Upper lobe of left lung (tissue), 4 donors: ENCODE measurements around the gene NR1I2.

ENCODE experiments used
- CTCF ChIP-seq, 6 experiments: fragments of 450-650 bp in 4 of 6; fragments of 200-600 bp in 2 of 6; sonication (generic) in 2 of 6; IDR thresholded peaks; one replicate each; pipeline ENCODE4 v1.5.1; 2016 to 2019; ENCODE audit warnings: antibody characterized with exemption in 6 of 6
- POLR2A ChIP-seq, 4 donors: fragments of 450-650 bp; IDR thresholded peaks; one replicate each; pipeline ENCODE4 v1.5.1; 2016 to 2017; ENCODE audit warnings: antibody characterized with exemption in 4 of 4, mild to moderate bottlenecking in 2 of 4

DNA sequence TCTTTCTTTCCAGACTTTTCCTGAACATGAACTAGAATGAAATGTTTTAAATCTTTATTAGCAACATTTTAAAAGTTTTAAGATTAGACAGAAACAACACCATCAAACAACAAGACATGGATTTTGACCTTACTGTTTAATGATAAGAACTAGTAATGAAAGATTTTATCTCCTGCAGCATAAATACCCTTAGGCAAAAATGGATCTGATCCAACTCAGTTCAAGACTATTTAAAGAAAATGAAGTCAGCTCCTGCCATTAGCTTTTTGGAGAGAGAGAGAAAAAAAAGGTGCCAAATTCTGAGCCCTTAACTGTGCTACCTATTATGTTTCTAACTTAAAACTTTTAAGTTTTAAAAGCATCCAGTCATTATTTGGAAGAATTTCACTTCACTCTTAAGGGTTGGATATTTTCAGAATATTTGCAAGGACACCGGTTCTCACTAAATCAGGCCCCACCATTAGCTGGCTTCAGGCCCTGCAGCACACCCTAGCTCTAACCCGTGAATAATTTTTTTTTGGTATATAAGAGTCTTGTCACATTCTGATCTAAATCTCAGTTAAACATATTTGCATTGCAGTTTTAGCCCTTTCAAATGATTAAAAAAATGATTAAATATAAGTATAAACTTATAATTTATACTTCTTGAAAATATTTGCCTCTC lies 60.0 kb downstream of the NR1I2 start:
- TF ChIP-seq CTCF (IDR thresholded peaks at IDR 0.05) = no peak
- TF ChIP-seq POLR2A (IDR thresholded peaks at IDR 0.05) = no peak
